ENCODE results near the gene UFSP2.

Gene UFSP2

DNA sequence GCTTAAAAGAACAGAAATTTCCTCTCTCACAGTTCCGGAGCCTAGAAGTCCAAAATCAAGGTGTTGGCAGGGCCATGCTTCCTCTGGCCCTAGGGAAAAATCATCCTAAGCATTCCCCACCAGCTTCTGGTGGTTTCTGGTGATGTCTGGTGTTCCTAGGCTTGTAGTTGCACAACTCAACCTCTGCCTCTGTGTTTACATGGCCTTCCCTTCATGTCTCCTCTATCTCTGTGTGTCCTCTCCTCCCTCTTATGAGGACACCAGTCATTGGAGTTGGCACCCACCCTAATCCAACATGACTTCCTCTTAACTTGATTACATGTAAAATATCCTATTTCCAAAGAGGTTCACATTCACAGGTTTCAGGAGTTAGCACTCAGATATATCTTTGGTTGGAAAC, 45.4 kb downstream of the UFSP2 start:
- H3K4me3 ChIP-seq (ENCODE audit: control insufficient read depth, low read depth, low read length): no peak overlapping the region
- no peak for DNase-seq (ENCODE audit: low read depth)
- TF ChIP-seq CTCF (conservative IDR thresholded peaks at IDR 0.05; ENCODE audit: control insufficient read depth, insufficient read depth, low read depth, low read length): no peak

DNA sequence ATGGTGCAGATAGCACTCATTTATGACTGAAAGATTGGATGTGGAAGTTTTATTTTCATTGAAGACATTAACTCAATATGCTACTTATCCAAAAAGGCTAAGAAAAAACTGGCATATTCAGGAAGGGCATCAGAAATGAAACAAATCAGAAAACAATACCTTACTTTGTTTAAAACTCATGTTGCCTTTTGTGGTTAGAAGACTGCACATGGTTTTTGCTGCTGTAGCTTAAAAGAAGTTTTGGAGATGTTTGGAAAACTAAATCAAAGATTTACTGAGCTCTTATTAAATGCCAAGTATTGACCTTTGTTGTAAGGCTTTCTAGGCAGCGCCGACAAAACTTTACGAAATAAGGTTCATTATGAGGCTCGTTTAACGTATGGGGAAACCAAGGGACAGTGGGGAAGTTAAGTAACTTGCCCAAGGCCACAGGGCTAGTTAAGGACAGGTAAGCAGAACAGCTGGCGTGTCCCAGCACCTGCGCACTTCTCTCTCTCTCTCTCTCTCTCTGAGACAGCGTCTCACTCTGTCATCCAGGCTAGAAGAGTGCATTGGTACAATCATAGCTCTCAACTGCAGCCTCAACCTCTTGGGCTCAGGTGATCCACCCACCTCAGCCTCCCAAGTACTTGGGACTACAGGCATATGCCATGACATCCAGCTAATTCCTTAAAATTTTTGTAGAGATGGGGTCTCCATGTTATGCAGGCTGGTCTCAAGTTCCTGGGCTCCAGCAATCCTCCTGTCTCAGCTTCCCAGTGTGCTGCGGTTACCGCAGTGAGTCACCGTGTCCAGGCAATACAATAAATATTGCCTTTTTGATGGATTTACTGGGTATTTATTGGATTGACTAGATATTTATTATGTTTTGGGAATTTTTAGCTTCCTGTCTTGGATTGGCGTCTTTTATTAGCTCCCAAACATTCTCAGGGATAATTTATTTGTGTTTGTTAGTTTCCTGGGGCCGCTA, 46.2 kb downstream of the UFSP2 start:
- TF ChIP-seq CTCF (conservative IDR thresholded peaks at IDR 0.05; ENCODE audit: control insufficient read depth, insufficient read depth, low read depth, low read length): no peak
- no peak for DNase-seq (ENCODE audit: low read depth)
- H3K4me3 ChIP-seq (ENCODE audit: control insufficient read depth, low read depth, low read length): no peak overlapping the region

- no peak for DNase-seq (ENCODE audit: low read depth)
Measured at GRCh38 chr4:185378264-185378663, 47.5 kb downstream of the UFSP2 start.

GRCh38 chr4:185374573-185374972, 51.2 kb downstream of the UFSP2 start:
- no peak for DNase-seq (ENCODE audit: low read depth)
- TF ChIP-seq CTCF (conservative IDR thresholded peaks at IDR 0.05; ENCODE audit: control insufficient read depth, insufficient read depth, low read depth, low read length): no peak
- no peak overlapping the region for H3K4me3 ChIP-seq (ENCODE audit: control insufficient read depth, low read depth, low read length)

More at GRCh38 chr4:185378264-185378663, 47.5 kb downstream of the UFSP2 start:
- no peak for TF ChIP-seq CTCF (conservative IDR thresholded peaks at IDR 0.05; ENCODE audit: control insufficient read depth, insufficient read depth, low read depth, low read length)
- no peak overlapping the region for H3K4me3 ChIP-seq (ENCODE audit: control insufficient read depth, low read depth, low read length)

DNA sequence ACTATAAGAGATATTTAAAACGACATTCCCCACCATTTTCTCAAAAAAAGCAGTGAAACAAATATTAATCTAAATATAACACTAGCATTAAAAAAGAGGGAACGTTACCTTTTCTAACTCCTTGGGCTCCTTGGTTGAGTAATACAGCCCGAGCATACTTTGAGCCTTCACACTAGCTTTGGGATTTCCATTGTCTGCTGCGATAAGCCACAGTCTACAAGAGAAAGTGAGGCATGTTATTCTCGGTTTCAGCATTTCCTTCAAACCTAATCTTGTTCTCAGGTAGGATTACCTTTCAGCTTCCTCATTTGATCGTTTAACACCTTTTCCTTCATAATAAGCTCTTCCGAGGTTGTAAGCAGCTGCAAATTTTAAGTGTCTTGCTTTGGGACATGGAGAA, 51.7 kb downstream of the UFSP2 start:
- no peak overlapping the region for H3K4me3 ChIP-seq (ENCODE audit: control insufficient read depth, low read depth, low read length)
- TF ChIP-seq CTCF (conservative IDR thresholded peaks at IDR 0.05; ENCODE audit: control insufficient read depth, insufficient read depth, low read depth, low read length): no peak
- DNase-seq (ENCODE audit: low read depth): no peak

GRCh38 chr4:185371702-185372101, 54.1 kb downstream of the UFSP2 start:
- no peak for DNase-seq (ENCODE audit: low read depth)
- H3K4me3 ChIP-seq (ENCODE audit: control insufficient read depth, low read depth, low read length): no peak overlapping the region
- TF ChIP-seq CTCF (conservative IDR thresholded peaks at IDR 0.05; ENCODE audit: control insufficient read depth, insufficient read depth, low read depth, low read length): no peak
